Measurements from ENCODE around the gene FBN1.

Gene FBN1

GRCh38 chr15:48565560-48566482 is 79.7 kb downstream of the FBN1 start:
- Histone ChIP-seq H3K4me1 (ENCODE audit: control insufficient read depth, insufficient read depth, low read length) (peaks cover 8% of the 10 kb centered on the region), H3K4me3 (ENCODE audit: low read depth, low read length) (no peak overlapping the region), H3K27ac (ENCODE audit: extremely low read depth, low read depth, low read length) (no peak overlapping the region), H3K36me3 (ENCODE audit: control insufficient read depth in 2 of 2, insufficient read depth in 1 of 2, low read length in 2 of 2) (no peaks in the 10 kb centered on the region), H3K9me3 (ENCODE audit: control insufficient read depth, insufficient read depth, low read depth, low read length) (no peaks in the 10 kb centered on the region)
- POLR2A ChIA-PET, result no interaction called here
- TF ChIP-seq TCF7L2 (IDR thresholded peaks at IDR 0.05; ENCODE audit: borderline replicate concordance, low read depth, low read length) (no peak), PRDM4 (tag by site-specific recombination; IDR thresholded peaks at IDR 0.05) (peak; percentile 90), ZNF24 (tag by site-specific recombination; IDR thresholded peaks at IDR 0.05) (no peak), BCL11B (tag by site-specific recombination; IDR thresholded peaks at IDR 0.05; ENCODE audit: low read depth) (no peak), ATF2 (tag by site-specific recombination; IDR thresholded peaks at IDR 0.05; ENCODE audit: low read depth) (0 out of 2 replicates have a peak, but pooled peaks have one; percentile 55), ZNF629 (tag by site-specific recombination; IDR thresholded peaks at IDR 0.05) (0 out of 2 replicates have a peak, but pooled peaks have one; percentile 18), SCRT2 (tag by site-specific recombination; IDR thresholded peaks at IDR 0.05) (peak; percentile 48; the same call in 1 of the 2 replicates), ZNF830 (tag by site-specific recombination; IDR thresholded peaks at IDR 0.05; ENCODE audit: low read depth) (no peak), ZEB2 (tag by site-specific recombination; IDR thresholded peaks at IDR 0.05) (0 out of 2 replicates have a peak, but pooled peaks have one; percentile 27)
- CTCF ChIA-PET, result no interaction called here

GRCh38 chr15:48564690-48565089 is 80.8 kb downstream of the FBN1 start:
- no peaks in the 10 kb centered on the region for H3K36me3 ChIP-seq (ENCODE audit: control insufficient read depth in 2 of 2, insufficient read depth in 1 of 2, low read length in 2 of 2)
- H3K4me1 ChIP-seq (ENCODE audit: control insufficient read depth, insufficient read depth, low read length), result peaks cover 8% of the 10 kb centered on the region
- no peak overlapping the region for H3K4me3 ChIP-seq (ENCODE audit: low read depth, low read length)
- POLR2A ChIA-PET, result no interaction called here
- H3K27ac ChIP-seq (ENCODE audit: extremely low read depth, low read depth, low read length), result no peak overlapping the region
- no peaks in the 10 kb centered on the region for H3K9me3 ChIP-seq (ENCODE audit: control insufficient read depth, insufficient read depth, low read depth, low read length)
- CTCF ChIA-PET, result no interaction called here
- TF ChIP-seq ZNF155 (tag by site-specific recombination; IDR thresholded peaks at IDR 0.05), result no peak
- no peak for TF ChIP-seq ZNF585B (tag by site-specific recombination; IDR thresholded peaks at IDR 0.05)
- TF ChIP-seq YY2 (tag by site-specific recombination; IDR thresholded peaks at IDR 0.05), result no peak
- TF ChIP-seq KLF17 (tag by site-specific recombination; IDR thresholded peaks at IDR 0.05), result no peak
- no peak for TF ChIP-seq KLF1 (tag by site-specific recombination; IDR thresholded peaks at IDR 0.05)
- no peak for TF ChIP-seq ZSCAN18 (tag by site-specific recombination; IDR thresholded peaks at IDR 0.05)
- TF ChIP-seq ZSCAN30 (tag by site-specific recombination; IDR thresholded peaks at IDR 0.05), result no peak
- no peak for TF ChIP-seq SCRT1 (tag by site-specific recombination; IDR thresholded peaks at IDR 0.05; ENCODE audit: borderline replicate concordance)
- TF ChIP-seq ZNF24 (tag by site-specific recombination; IDR thresholded peaks at IDR 0.05), result no peak
- no peak for TF ChIP-seq OSR2 (tag by site-specific recombination; IDR thresholded peaks at IDR 0.05)
- TF ChIP-seq ZSCAN5A (tag by site-specific recombination; IDR thresholded peaks at IDR 0.05), result no peak
- TF ChIP-seq, protein P1, sequence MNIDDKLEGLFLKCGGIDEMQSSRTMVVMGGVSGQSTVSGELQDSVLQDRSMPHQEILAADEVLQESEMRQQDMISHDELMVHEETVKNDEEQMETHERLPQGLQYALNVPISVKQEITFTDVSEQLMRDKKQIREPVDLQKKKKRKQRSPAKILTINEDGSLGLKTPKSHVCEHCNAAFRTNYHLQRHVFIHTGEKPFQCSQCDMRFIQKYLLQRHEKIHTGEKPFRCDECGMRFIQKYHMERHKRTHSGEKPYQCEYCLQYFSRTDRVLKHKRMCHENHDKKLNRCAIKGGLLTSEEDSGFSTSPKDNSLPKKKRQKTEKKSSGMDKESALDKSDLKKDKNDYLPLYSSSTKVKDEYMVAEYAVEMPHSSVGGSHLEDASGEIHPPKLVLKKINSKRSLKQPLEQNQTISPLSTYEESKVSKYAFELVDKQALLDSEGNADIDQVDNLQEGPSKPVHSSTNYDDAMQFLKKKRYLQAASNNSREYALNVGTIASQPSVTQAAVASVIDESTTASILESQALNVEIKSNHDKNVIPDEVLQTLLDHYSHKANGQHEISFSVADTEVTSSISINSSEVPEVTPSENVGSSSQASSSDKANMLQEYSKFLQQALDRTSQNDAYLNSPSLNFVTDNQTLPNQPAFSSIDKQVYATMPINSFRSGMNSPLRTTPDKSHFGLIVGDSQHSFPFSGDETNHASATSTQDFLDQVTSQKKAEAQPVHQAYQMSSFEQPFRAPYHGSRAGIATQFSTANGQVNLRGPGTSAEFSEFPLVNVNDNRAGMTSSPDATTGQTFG (tag by site-specific recombination; IDR thresholded peaks at IDR 0.05; ENCODE audit: borderline replicate concordance), result no peak
- TF ChIP-seq ZBTB21 (tag by site-specific recombination; IDR thresholded peaks at IDR 0.05), result no peak

All from HEK293 (cell line).